ENCODE measurements around the gene GPR17. TPM values are rescaled to one million over a fixed set of nuclear protein-coding genes. Genes with fewer than 3 reads are reported as not detected.
A peak's percentile ranks its signal among the peaks of the same experiment; 100 is the strongest.

Gene GPR17
- total RNA-seq, 1 donor from 2014 or later: not detected

GRCh38 chr2:127611076-127611925, 34.7 kb upstream of the GPR17 start:
- no peak overlapping the region for H3K27ac Mint-ChIP-seq
- H3K36me3 Mint-ChIP-seq: no peaks in the 10 kb centered on the region
- H3K4me3 Mint-ChIP-seq: no peak overlapping the region
- peaks cover 16% of the 10 kb centered on the region for H3K9me3 Mint-ChIP-seq
- no peaks in the 10 kb centered on the region for H3K27me3 Mint-ChIP-seq (ENCODE audit: low read depth)
- H3K4me1 Mint-ChIP-seq: no peaks in the 10 kb centered on the region
- DNase-seq (ENCODE audit: low spot score in 2 of 2, unreplicated experiment in 2 of 2): peak in 1 of 2 experiments; percentile 25
- no peak for TF ChIP-seq CTCF (IDR thresholded peaks at IDR 0.05; ENCODE audit: unreplicated experiment)

DNA sequence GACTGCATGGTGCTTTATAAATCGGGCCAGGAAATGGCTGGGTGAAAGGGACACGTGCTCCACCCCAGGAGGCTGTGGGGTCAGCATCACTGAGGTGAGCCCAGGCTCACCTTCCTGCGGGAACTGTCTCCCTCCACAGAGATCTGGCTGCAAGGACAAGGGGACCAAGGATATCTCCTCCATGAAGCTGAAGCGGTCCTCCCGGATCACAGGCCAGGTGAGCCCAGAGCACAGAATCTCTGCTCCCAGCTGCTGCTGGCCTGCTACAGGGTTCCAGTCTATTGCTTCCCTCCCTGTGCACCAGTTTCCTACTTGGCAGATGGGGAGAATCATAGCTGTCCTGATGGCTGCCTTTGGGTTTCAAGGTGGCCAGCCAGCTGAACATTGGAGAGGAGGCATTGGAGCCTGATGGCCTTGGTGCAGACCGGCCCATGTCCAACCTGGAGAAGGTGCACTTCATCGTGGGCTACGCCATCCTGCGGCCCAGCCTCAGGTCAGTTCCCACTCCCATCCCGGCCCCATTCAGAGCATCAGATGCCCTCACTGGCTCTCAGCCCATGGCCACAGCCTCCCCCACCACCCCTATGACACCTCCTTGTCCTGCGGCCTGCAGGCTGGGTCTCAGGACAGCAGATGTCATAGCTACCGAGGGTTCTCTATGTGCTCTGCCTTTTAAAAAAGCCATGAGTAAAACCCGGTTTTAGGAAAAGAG, 33.7 kb upstream of the GPR17 start:
- Mint-ChIP-seq H3K4me1 (no peaks in the 10 kb centered on the region), H3K36me3 (no peaks in the 10 kb centered on the region), H3K27ac (no peak overlapping the region), H3K4me3 (no peak overlapping the region), H3K27me3 (ENCODE audit: low read depth) (no peaks in the 10 kb centered on the region), H3K9me3 (peaks cover 16% of the 10 kb centered on the region)
- TF ChIP-seq CTCF (IDR thresholded peaks at IDR 0.05; ENCODE audit: unreplicated experiment): no peak
- DNase-seq (ENCODE audit: low spot score in 2 of 2, unreplicated experiment in 2 of 2): peak in 1 of 2 experiments; percentile 30

DNA sequence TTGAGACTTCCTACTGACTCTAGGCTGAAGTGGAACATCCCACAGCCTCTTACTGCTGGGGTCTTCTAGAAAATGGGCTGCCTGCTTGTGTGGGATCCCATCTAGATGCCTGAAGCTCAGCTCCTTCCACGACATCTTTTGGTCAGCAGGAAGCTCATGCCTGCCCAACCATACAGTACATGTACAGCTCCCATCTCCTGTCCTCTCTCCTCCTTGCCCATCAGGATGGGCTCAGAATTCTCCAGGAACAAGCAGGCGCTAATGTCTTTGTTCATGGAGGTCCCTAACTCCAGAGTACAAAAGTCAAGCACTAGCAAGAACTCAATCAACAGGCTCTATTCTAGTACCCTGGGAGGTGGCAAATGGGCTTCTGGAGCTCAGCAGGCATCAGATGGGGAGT, 31.7 kb upstream of the GPR17 start:
- peaks cover 3% of the 10 kb centered on the region for H3K27me3 Mint-ChIP-seq (ENCODE audit: low read depth)
- peaks cover 16% of the 10 kb centered on the region for H3K9me3 Mint-ChIP-seq
- no peak overlapping the region for H3K27ac Mint-ChIP-seq
- H3K4me3 Mint-ChIP-seq: no peak overlapping the region
- no peak for TF ChIP-seq CTCF (IDR thresholded peaks at IDR 0.05; ENCODE audit: unreplicated experiment)
- H3K4me1 Mint-ChIP-seq: peaks cover 4% of the 10 kb centered on the region
- DNase-seq (ENCODE audit: low spot score in 2 of 2, unreplicated experiment in 2 of 2): peak in 1 of 2 experiments; percentile 10
- no peaks in the 10 kb centered on the region for H3K36me3 Mint-ChIP-seq

GRCh38 chr2:127614731-127615130, 31.2 kb upstream of the GPR17 start:
- no peak for TF ChIP-seq CTCF (IDR thresholded peaks at IDR 0.05; ENCODE audit: unreplicated experiment)
- Mint-ChIP-seq H3K4me1 (peaks cover 8% of the 10 kb centered on the region), H3K27ac (no peak overlapping the region), H3K27me3 (ENCODE audit: low read depth) (peaks cover 3% of the 10 kb centered on the region), H3K4me3 (no peak overlapping the region), H3K9me3 (peaks cover 16% of the 10 kb centered on the region), H3K36me3 (no peaks in the 10 kb centered on the region)
- no peak for DNase-seq (ENCODE audit: low spot score in 2 of 2, unreplicated experiment in 2 of 2)

GRCh38 chr2:127615511-127616166, 30.3 kb upstream of the GPR17 start:
- H3K36me3 Mint-ChIP-seq: no peaks in the 10 kb centered on the region
- peaks cover 3% of the 10 kb centered on the region for H3K27me3 Mint-ChIP-seq (ENCODE audit: low read depth)
- peaks cover 16% of the 10 kb centered on the region for H3K9me3 Mint-ChIP-seq
- H3K4me1 Mint-ChIP-seq: peaks cover 10% of the 10 kb centered on the region
- TF ChIP-seq CTCF (IDR thresholded peaks at IDR 0.05; ENCODE audit: unreplicated experiment): no peak
- H3K4me3 Mint-ChIP-seq: no peak overlapping the region
- no peak overlapping the region for H3K27ac Mint-ChIP-seq
- DNase-seq (ENCODE audit: low spot score in 2 of 2, unreplicated experiment in 2 of 2): peak in 1 of 2 experiments; percentile 20

All from mesothelial cell of epicardium (in vitro differentiated cells).